Measurements from ENCODE around the gene KCNMA1.

KCNMA1 gene

GRCh38 chr10:77640167-77640566 lies 2.6 kb upstream of the KCNMA1 start:
- no peak overlapping the region for H3K4me3 ChIP-seq (ENCODE audit: control insufficient read depth, low read depth, low read length)
- DNase-seq (ENCODE audit: low read depth), result no peak
- no peak for TF ChIP-seq CTCF (IDR thresholded peaks at IDR 0.05; ENCODE audit: control insufficient read depth, insufficient read depth, low read depth, low read length, missing control alignments)

- TF ChIP-seq CTCF (IDR thresholded peaks at IDR 0.05; ENCODE audit: control insufficient read depth, insufficient read depth, low read depth, low read length, missing control alignments), result no peak
- DNase-seq (ENCODE audit: low read depth), result no peak
- no peak overlapping the region for H3K4me3 ChIP-seq (ENCODE audit: control insufficient read depth, low read depth, low read length)
Measured at GRCh38 chr10:77639756-77640155, 2.1 kb upstream of the KCNMA1 start.

- no peak for DNase-seq (ENCODE audit: low read depth)
- peak overlapping the region; percentile 79 for H3K4me3 ChIP-seq (ENCODE audit: control insufficient read depth, low read depth, low read length)
- TF ChIP-seq CTCF (IDR thresholded peaks at IDR 0.05; ENCODE audit: control insufficient read depth, insufficient read depth, low read depth, low read length, missing control alignments), result no peak
Measured at GRCh38 chr10:77638321-77639101, 903 bp upstream of the KCNMA1 start.

GRCh38 chr10:77636967-77637531 lies 559 bp downstream of the KCNMA1 start:
- peak overlapping the region; percentile 79 for H3K4me3 ChIP-seq (ENCODE audit: control insufficient read depth, low read depth, low read length)
- TF ChIP-seq CTCF (IDR thresholded peaks at IDR 0.05; ENCODE audit: control insufficient read depth, insufficient read depth, low read depth, low read length, missing control alignments), result no peak
- no peak for DNase-seq (ENCODE audit: low read depth)

GRCh38 chr10:77636282-77636966 lies 1.2 kb downstream of the KCNMA1 start:
- peak; percentile 24 for TF ChIP-seq CTCF (IDR thresholded peaks at IDR 0.05; ENCODE audit: control insufficient read depth, insufficient read depth, low read depth, low read length, missing control alignments)
- DNase-seq (ENCODE audit: low read depth), result no peak
- peak overlapping the region; percentile 79 for H3K4me3 ChIP-seq (ENCODE audit: control insufficient read depth, low read depth, low read length)

- H3K4me3 ChIP-seq (ENCODE audit: control insufficient read depth, low read depth, low read length), result peak overlapping the region; percentile 79
- no peak for DNase-seq (ENCODE audit: low read depth)
Measured at GRCh38 chr10:77635402-77636227, 2.0 kb downstream of the KCNMA1 start.

More at GRCh38 chr10:77635402-77636227, 2.0 kb downstream of the KCNMA1 start:
- no peak for TF ChIP-seq CTCF (IDR thresholded peaks at IDR 0.05; ENCODE audit: control insufficient read depth, insufficient read depth, low read depth, low read length, missing control alignments)
